ENCODE data around the gene KIF26B.

GRCh38 chr1:245753807-245754206 is 599.0 kb downstream of the KIF26B start:
- no peak for TF ChIP-seq CTCF (IDR thresholded peaks at IDR 0.05)
- no peak for TF ChIP-seq POLR2A (IDR thresholded peaks at IDR 0.05)

Data from transverse colon (tissue), 3 donors.